IMR-90 (cell line): ENCODE results near the gene RHEX. TPM values are rescaled to one million over a fixed set of nuclear protein-coding genes. Genes with fewer than 3 reads are reported as not detected.

Experiments
- ATAC-seq: fragments of 200-7000 bp; cut with Tn5 transposase; 2 replicates; pipeline ENCODE4 v1.9.1; 2020; ENCODE audit warnings: low read depth, mild to moderate bottlenecking, moderate library complexity
- BruUV-seq: library from RNA; stranded (reverse); fragments of 400-500 nt; replicated peaks from 2 replicates; lab custom pipeline; 2021; lab: Mats Ljungman, UMichigan
- CTCF ChIA-PET: fragments of 300-600 bp; formaldehyde crosslinking; extraction: SDS; loops from one replicate; lab custom pipeline; 2021; ENCODE audit warnings: antibody characterized with exemption; lab: Yijun Ruan, JAX
- POLR2A ChIA-PET: fragments of 300-600 bp; sonication (Branson Sonifier 250); formaldehyde crosslinking; loops from one replicate; lab custom pipeline; 2022; ENCODE audit warnings: antibody characterized with exemption; ENCODE audit not compliant: unreplicated experiment; lab: Charles Lee
- DNase-seq: peaks from one replicate; pipeline ENCODE4 v3.0.0; 2013
- H2AFZ ChIP-seq: replicated peaks from 2 replicates; pipeline ENCODE3; 2013; ENCODE audit warnings: low read length, mild to moderate bottlenecking; ENCODE audit not compliant: poor library complexity
- H2AK5ac ChIP-seq: 2 replicates; pipeline ENCODE4 v1.6.1; 2013; ENCODE audit warnings: low read depth, low read length, inconsistent platforms
- H2AK9ac ChIP-seq: replicated peaks from 2 replicates; pipeline ENCODE3; 2013; ENCODE audit warnings: mild to moderate bottlenecking, low read depth, low read length, moderate library complexity; ENCODE audit not compliant: poor library complexity
- H2BK120ac ChIP-seq: 2 replicates; pipeline ENCODE4 v1.6.1; 2013; ENCODE audit warnings: low read depth, low read length, inconsistent platforms
- H2BK15ac ChIP-seq: 3 replicates; pipeline ENCODE4 v1.6.1; 2013; ENCODE audit warnings: low read depth, low read length, inconsistent platforms
- H2BK20ac ChIP-seq: 2 replicates; pipeline ENCODE4 v1.6.1; 2013; ENCODE audit warnings: low read depth, mild to moderate bottlenecking, inconsistent platforms, low read length, moderate library complexity
- H2BK5ac ChIP-seq: 2 replicates; pipeline ENCODE4 v1.6.1; 2013; ENCODE audit warnings: mild to moderate bottlenecking, low read depth, low read length, inconsistent platforms; ENCODE audit not compliant: poor library complexity, severe bottlenecking
- H3K14ac ChIP-seq: replicated peaks from 2 replicates; pipeline ENCODE4 v1.6.1; 2013; ENCODE audit warnings: low read depth, low read length, inconsistent platforms
- H3K18ac ChIP-seq: 2 replicates; pipeline ENCODE4 v1.6.1; 2013; ENCODE audit warnings: low read depth, low read length, control low read depth
- H3K23ac ChIP-seq: 2 replicates; pipeline ENCODE4 v1.6.1; 2013; ENCODE audit warnings: low read depth, low read length, inconsistent platforms
- H3K27ac ChIP-seq: 2 replicates; pipeline ENCODE4 v1.5.1; 2013; ENCODE audit warnings: mild to moderate bottlenecking, control low read depth, low read length; ENCODE audit not compliant: insufficient read depth
- H3K27me3 ChIP-seq: 2 replicates; pipeline ENCODE4 v1.6.1; 2013; ENCODE audit warnings: low read length; ENCODE audit not compliant: control insufficient read depth, insufficient read depth
- H3K36me3 ChIP-seq: 2 replicates; pipeline ENCODE4 v1.6.1; 2013; ENCODE audit warnings: low read length, mixed read lengths; ENCODE audit not compliant: control insufficient read depth, insufficient read depth
- H3K4ac ChIP-seq: 2 replicates; pipeline ENCODE4 v1.6.1; 2013; ENCODE audit warnings: low read depth, low read length, inconsistent platforms
- H3K4me1 ChIP-seq: 2 replicates; pipeline ENCODE4 v1.6.1; 2013; ENCODE audit warnings: low read length, mixed read lengths; ENCODE audit not compliant: control insufficient read depth, insufficient read depth
- H3K4me2 ChIP-seq: 2 replicates; pipeline ENCODE4 v1.6.1; 2013; ENCODE audit warnings: low read depth, mild to moderate bottlenecking, control low read depth, low read length, moderate library complexity
- H3K4me3 ChIP-seq: 2 replicates; pipeline ENCODE4 v1.5.1; 2013; ENCODE audit warnings: low read depth, mild to moderate bottlenecking, control low read depth, low read length, moderate library complexity; ENCODE audit not compliant: insufficient read depth
- H3K56ac ChIP-seq: 2 replicates; pipeline ENCODE4 v1.6.1; 2013; ENCODE audit warnings: low read length, inconsistent platforms; ENCODE audit not compliant: insufficient read depth; ENCODE audit errors: extremely low read depth
- H3K79me1 ChIP-seq, 2 experiments: 2 replicates each; pipeline ENCODE4 v1.6.1; 2013; ENCODE audit warnings: low read length in 2 of 2, inconsistent platforms in 1 of 2, low read depth in 1 of 2
- H3K9ac ChIP-seq: 2 replicates; pipeline ENCODE4 v1.6.1; 2013; ENCODE audit warnings: low read depth, low read length, control low read depth
- H3K9me1 ChIP-seq: 2 replicates; pipeline ENCODE4 v1.6.1; 2013; ENCODE audit warnings: low read length, inconsistent platforms; ENCODE audit not compliant: insufficient read depth
- H3K9me3 ChIP-seq: 2 replicates; pipeline ENCODE4 v1.6.1; 2013; ENCODE audit warnings: low read length; ENCODE audit not compliant: control insufficient read depth, insufficient read depth
- H4K20me1 ChIP-seq: 2 replicates; pipeline ENCODE4 v1.6.1; 2013; ENCODE audit warnings: low read length, inconsistent platforms; ENCODE audit not compliant: insufficient read depth
- H4K5ac ChIP-seq: 2 replicates; pipeline ENCODE4 v1.6.1; 2013; ENCODE audit warnings: mild to moderate bottlenecking, low read depth, low read length, control low read depth
- H4K8ac ChIP-seq, 2 experiments: 2 replicates each; pipeline ENCODE4 v1.6.1; 2013; ENCODE audit warnings: low read depth in 2 of 2, low read length in 2 of 2, control low read depth in 1 of 2, inconsistent platforms in 1 of 2
- H4K91ac ChIP-seq: 2 replicates; pipeline ENCODE4 v1.6.1; 2013; ENCODE audit warnings: low read depth, low read length, inconsistent platforms; ENCODE audit not compliant: insufficient read depth
- CHD1 ChIP-seq: IDR thresholded peaks from 2 replicates; pipeline ENCODE4 v1.6.1; 2012; ENCODE audit warnings: low read depth, low read length, improper control_type of control experiment
- CTCF ChIP-seq: conservative IDR thresholded peaks from 2 replicates; pipeline ENCODE4 v1.5.1; 2012; ENCODE audit warnings: mild to moderate bottlenecking, low read depth, low read length, improper control_type of control experiment
- ELK1 ChIP-seq: fragments of 150-350 bp; IDR thresholded peaks from 2 replicates; pipeline ENCODE4 v1.6.1; 2016; ENCODE audit warnings: low read depth, mild to moderate bottlenecking, low read length, moderate library complexity, borderline replicate concordance
- FOS ChIP-seq: fragments of 150-350 bp; IDR thresholded peaks from 2 replicates; pipeline ENCODE4 v1.6.1; 2016; ENCODE audit warnings: low read depth, low read length
- MAZ ChIP-seq: IDR thresholded peaks from 2 replicates; pipeline ENCODE4 v1.6.1; 2012; ENCODE audit warnings: low read depth, mild to moderate bottlenecking, low read length, improper control_type of control experiment, moderate library complexity, borderline replicate concordance
- NFE2L2 ChIP-seq: fragments of 150-350 bp; IDR thresholded peaks from 2 replicates; pipeline ENCODE4 v1.6.1; 2016; ENCODE audit warnings: low read depth, mild to moderate bottlenecking, low read length
- POLR2A ChIP-seq: IDR thresholded peaks from 2 replicates; pipeline ENCODE4 v1.6.1; 2012; ENCODE audit warnings: mild to moderate bottlenecking, low read depth, low read length
- RAD21 ChIP-seq: IDR thresholded peaks from 2 replicates; pipeline ENCODE4 v1.6.1; 2012; ENCODE audit warnings: low read length, improper control_type of control experiment
- RFX5 ChIP-seq: IDR thresholded peaks from 2 replicates; pipeline ENCODE4 v1.8.0; 2012; ENCODE audit warnings: low read depth, mild to moderate bottlenecking, low read length, moderate library complexity
- SMC3 ChIP-seq: fragments of 150-350 bp; IDR thresholded peaks from 2 replicates; pipeline ENCODE4 v1.6.1; 2016; ENCODE audit warnings: low read depth, mild to moderate bottlenecking, antibody characterized with exemption, low read length, moderate library complexity
- USF2 ChIP-seq: fragments of 150-350 bp; IDR thresholded peaks from 2 replicates; pipeline ENCODE4 v1.6.1; 2017; ENCODE audit warnings: mild to moderate bottlenecking, antibody characterized with exemption, low read length, low read depth
- WGBS, 2 experiments: methylation state at CpG; one replicate each; pipeline versions ENCODE4 v1.1.5 to v1.1.7; 2013; ENCODE audit warnings: missing lambda C conversion rate in 2 of 2; ENCODE audit not compliant: insufficient read length in 1 of 2; ENCODE audit errors: extremely low coverage in 2 of 2; 5-methylcytosine and 5-hydroxymethylcytosine counted together
- dilution Hi-C: fragments of 300-500 bp; cut with HindIII; formaldehyde crosslinking; loops from one replicate; pipeline ENCODE4 v1.14.3; 2018; ENCODE audit warnings: low sequenced_read_pairs; ENCODE audit not compliant: unreplicated experiment
- in situ Hi-C: fragments of 300-500 bp; cut with MboI; formaldehyde crosslinking; loops from 3 replicates; pipeline ENCODE4 v1.14.3; 2019; ENCODE audit warnings: low sequenced_read_pairs, inconsistent platforms, mixed read lengths
- intact Hi-C: fragments of 100-400 bp; cut with micrococcal nuclease; formaldehyde crosslinking; loops from 2 replicates; pipeline ENCODE4 v1.10.0; 2022
- polyA plus RNA-seq, 3 experiments: library from polyadenylated mRNA; depleted of rRNA; stranded (reverse); fragments of >200 nt; gene quantifications; 2 replicates each; pipeline ENCODE4 v1.2.3, GENCODE V29; 2012; ENCODE audit warnings: low replicate concordance in 1 of 3
- total RNA-seq: library from RNA; depleted of rRNA; stranded (reverse); fragments of >200 nt; gene quantifications from 2 replicates; pipeline ENCODE4 v1.2.3, GENCODE V29; 2012

Gene RHEX
- total and polyA plus RNA-seq, 2 of the 4 experiments (the other 2 are of a cell fraction) = not detected

- 85% methylated on average over 4 of the region's 4 CpGs; no CpG with 5 or more reads in 1 of the 2 experiments for WGBS, 2 experiments
- H4K8ac ChIP-seq = no peak overlapping the region
- H2AK9ac ChIP-seq = no peak overlapping the region
- H2BK15ac ChIP-seq = no peak overlapping the region
- ATAC-seq = no peak
- no peak overlapping the region for H3K18ac ChIP-seq
- H3K4ac ChIP-seq = no peak overlapping the region
- no peak overlapping the region for H3K4me3 ChIP-seq
- no peak overlapping the region for H4K91ac ChIP-seq
- H3K14ac ChIP-seq = no peak overlapping the region
- no peaks in the 10 kb centered on the region for H3K4me1 ChIP-seq
- dilution Hi-C loops = no loop called here
- no peak overlapping the region for H3K23ac ChIP-seq
- no TSS peak for BruUV-seq
- peaks cover 32% of the 10 kb centered on the region for H3K27me3 ChIP-seq
- H2AK5ac ChIP-seq = no peak overlapping the region
- H3K9me3 ChIP-seq = no peaks in the 10 kb centered on the region
- no peak overlapping the region for H3K56ac ChIP-seq
- TF ChIP-seq CTCF (no peak), CHD1 (no peak), FOS (no peak), POLR2A (no peak), RFX5 (no peak), RAD21 (no peak), ELK1 (no peak), NFE2L2 (no peak), SMC3 (no peak), USF2 (no peak), MAZ (no peak)
- no peak overlapping the region for H3K27ac ChIP-seq
- no peak overlapping the region for H2BK5ac ChIP-seq
- no peaks in the 10 kb centered on the region for H3K79me1 ChIP-seq
- no peak overlapping the region for H2AFZ ChIP-seq
- no peaks in the 10 kb centered on the region for H3K36me3 ChIP-seq
- ChIA-PET POLR2A (no interaction called here), CTCF (no interaction called here)
- H4K20me1 ChIP-seq = no peaks in the 10 kb centered on the region
- H3K9ac ChIP-seq = no peak overlapping the region
- no peak overlapping the region for H4K5ac ChIP-seq
- no peak overlapping the region for H3K4me2 ChIP-seq
- H3K9me1 ChIP-seq = no peaks in the 10 kb centered on the region
- no peak overlapping the region for H2BK120ac ChIP-seq
- intact Hi-C loops = no loop called here
- in situ Hi-C loops = no loop called here
- H2BK20ac ChIP-seq = no peak overlapping the region
- no peak for DNase-seq
Measured at GRCh38 chr1:206065547-206066145, 12.7 kb downstream of the RHEX start.
